Gastrocnemius medialis (tissue), 4 donors: ENCODE results near the gene F5.

Source experiments
- POLR2A ChIP-seq, 2 donors: fragments of 450-650 bp; IDR thresholded peaks; one replicate each; pipeline ENCODE4 v1.6.1; 2017; ENCODE audit warnings: antibody characterized with exemption in 2 of 2, mild to moderate bottlenecking in 2 of 2, moderate library complexity in 2 of 2
- TF ChIP-seq, protein P1 (sequence below), 5 experiments: fragments of 450-650 bp in 3 of 5; fragments of 200-600 bp in 2 of 5; sonication (generic) in 2 of 5; IDR thresholded peaks in 4 of 5; conservative IDR thresholded peaks in 1 of 5; 1 replicate in 4 of 5; 2 replicates in 1 of 5; pipeline ENCODE4 v1.5.1; 2016 to 2019; ENCODE audit warnings: antibody characterized with exemption in 5 of 5, mild to moderate bottlenecking in 3 of 5, moderate library complexity in 3 of 5

DNA sequence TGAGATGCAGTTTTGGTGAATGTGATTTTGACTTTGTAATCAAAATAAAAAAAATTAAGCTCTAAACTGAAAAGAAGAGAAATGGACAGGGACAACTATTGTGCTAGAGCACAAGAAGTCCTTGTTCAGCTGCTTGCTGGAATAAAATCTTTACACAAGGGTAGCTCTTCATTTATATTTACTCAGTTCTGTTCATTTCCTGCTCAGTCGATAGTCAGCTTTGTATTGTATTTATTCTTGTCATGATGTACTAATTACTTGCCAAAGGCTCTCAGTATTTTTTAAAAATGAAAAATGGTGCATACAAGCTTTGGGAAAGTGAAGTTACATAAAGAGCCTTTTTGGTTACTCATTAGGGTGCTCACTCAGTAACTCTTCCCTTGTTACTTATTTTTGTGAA lies 17.8 kb downstream of the F5 start:
- TF ChIP-seq, protein P1, sequence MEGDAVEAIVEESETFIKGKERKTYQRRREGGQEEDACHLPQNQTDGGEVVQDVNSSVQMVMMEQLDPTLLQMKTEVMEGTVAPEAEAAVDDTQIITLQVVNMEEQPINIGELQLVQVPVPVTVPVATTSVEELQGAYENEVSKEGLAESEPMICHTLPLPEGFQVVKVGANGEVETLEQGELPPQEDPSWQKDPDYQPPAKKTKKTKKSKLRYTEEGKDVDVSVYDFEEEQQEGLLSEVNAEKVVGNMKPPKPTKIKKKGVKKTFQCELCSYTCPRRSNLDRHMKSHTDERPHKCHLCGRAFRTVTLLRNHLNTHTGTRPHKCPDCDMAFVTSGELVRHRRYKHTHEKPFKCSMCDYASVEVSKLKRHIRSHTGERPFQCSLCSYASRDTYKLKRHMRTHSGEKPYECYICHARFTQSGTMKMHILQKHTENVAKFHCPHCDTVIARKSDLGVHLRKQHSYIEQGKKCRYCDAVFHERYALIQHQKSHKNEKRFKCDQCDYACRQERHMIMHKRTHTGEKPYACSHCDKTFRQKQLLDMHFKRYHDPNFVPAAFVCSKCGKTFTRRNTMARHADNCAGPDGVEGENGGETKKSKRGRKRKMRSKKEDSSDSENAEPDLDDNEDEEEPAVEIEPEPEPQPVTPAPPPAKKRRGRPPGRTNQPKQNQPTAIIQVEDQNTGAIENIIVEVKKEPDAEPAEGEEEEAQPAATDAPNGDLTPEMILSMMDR (IDR thresholded peaks at IDR 0.05 in 4 of 5, conservative IDR thresholded peaks at IDR 0.05 in 1 of 5), result no peak
- no peak for TF ChIP-seq POLR2A (IDR thresholded peaks at IDR 0.05)
